GM19467 (cell line): ENCODE data around the gene PTPRM.
"Not testable (repeated sequence)": the region's sequence is repeated elsewhere in the genome, so short reads cannot be mapped to it uniquely, and the experiment has no call there.

Experiments used
- ATAC-seq: cut with Tn5 transposase; IDR thresholded peaks from one replicate; pipeline ENCODE4 v1.9.1; 2021; ENCODE audit warnings: mild to moderate bottlenecking, moderate library complexity; ENCODE audit not compliant: unreplicated experiment

Gene PTPRM

DNA sequence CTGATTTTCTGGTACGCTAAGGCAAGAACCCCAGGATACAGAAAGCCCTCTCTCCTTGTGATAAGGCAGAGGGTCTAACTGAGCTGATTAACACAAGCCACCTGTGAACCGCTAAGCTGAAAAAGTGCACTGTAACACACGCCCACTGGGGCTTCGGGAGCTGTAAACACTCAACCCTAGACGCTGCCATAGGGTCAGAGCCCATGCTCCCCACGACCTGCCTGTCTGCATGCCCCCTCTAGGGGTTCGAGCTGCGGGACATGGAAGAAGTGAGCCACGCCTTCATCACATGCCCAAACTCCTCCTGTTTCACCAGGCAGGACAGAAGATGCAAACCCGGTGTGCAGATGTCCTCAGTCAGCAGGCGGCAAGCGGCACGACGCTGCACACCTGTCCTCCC, 868.3 kb downstream of the PTPRM start:
- no peak for ATAC-seq

DNA sequence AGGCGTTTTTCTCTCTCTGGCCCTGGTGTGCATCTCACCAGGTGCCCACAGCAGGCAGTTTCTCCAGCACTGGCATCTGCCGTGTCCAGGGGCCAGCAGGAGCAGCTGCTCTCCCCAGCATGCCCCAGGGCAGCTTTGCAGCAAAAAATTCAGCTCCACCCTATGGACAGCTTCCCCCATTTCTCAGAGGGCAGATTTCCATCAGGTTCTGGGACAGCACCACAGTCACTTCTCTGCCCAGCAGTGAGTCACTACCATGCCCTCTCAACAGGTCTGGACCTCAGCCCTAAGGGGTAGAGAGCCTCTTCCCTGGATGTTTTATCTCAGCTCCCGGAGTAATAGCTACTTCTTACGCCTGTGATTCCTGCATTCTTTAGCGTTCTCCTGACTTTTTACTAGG, 871.9 kb downstream of the PTPRM start:
- ATAC-seq, result no peak

DNA sequence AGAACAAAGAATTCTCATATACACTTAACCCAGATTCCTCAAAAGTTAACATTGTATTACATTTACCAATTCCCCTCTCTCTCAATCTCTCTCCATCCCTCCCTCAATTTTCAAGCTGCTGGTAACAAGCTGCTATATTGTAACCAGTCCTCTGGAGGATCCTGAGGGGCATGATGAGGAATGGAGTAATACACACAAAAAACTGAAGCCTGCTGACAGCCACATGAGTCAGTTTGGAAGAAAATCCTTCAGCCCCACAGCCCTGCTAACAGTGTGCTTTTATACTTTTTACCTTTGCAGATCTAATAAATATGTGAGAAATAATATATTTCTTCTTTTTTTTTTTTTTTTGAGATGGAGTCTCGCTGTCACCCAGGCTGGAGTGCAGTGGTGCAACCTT, 876.4 kb downstream of the PTPRM start:
- ATAC-seq, result no peak

DNA sequence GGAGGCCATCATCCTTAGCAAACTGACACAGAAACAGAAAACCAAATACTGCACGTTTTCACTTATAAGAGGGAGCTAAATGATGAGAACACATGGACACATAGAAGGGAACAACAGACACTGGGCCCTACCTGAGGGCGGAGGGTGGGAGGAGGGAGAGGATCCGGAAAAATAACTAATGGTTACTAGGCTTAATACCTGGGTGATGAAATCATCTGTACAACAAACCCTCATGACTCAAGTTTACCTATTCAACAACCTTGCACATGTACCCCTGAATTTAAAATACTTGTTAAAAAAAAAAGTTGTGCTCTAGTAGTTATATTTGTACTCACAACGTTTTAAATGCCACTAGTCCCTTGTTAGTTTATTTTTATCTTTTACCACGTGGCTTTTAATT, 879.8 kb downstream of the PTPRM start:
- ATAC-seq, result not testable (repeated sequence)

DNA sequence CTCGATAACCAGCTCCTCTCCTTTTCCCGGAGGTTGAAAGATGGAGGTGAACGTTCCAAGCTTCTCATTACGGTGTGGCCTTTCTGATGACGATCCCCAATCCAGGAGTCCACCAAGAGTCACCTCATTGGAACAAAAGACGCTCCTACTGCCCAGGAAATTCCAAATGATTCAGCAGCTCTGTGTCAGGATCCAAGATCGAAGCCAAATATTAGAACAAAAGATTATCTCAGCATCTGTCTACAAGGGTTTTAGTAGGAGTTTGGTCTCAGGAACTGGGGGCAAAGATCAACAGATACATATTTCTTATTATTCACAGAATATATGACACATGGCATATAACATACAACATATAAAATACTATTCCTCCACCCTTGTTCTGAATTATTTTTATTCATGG, 881.0 kb downstream of the PTPRM start:
- no peak for ATAC-seq

DNA sequence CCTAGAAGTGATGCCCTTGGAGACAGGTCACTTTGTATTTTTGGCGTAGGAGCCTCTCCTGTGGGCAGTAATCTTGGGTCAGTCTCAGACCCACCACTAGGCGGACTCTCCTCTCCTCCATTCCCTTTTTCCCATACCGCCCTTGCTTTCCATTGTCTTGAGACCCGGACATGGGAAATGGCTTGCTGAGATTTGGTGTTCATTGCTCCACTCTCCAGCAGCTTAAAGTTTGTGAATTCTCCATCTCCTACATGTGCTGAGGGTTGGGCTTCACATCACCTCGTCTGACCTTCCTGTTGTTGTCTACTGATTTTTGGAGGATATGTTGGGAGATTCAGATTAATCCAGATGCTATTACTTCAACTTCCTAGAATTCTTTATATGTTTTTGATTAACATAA, 882.9 kb downstream of the PTPRM start:
- no peak for ATAC-seq

DNA sequence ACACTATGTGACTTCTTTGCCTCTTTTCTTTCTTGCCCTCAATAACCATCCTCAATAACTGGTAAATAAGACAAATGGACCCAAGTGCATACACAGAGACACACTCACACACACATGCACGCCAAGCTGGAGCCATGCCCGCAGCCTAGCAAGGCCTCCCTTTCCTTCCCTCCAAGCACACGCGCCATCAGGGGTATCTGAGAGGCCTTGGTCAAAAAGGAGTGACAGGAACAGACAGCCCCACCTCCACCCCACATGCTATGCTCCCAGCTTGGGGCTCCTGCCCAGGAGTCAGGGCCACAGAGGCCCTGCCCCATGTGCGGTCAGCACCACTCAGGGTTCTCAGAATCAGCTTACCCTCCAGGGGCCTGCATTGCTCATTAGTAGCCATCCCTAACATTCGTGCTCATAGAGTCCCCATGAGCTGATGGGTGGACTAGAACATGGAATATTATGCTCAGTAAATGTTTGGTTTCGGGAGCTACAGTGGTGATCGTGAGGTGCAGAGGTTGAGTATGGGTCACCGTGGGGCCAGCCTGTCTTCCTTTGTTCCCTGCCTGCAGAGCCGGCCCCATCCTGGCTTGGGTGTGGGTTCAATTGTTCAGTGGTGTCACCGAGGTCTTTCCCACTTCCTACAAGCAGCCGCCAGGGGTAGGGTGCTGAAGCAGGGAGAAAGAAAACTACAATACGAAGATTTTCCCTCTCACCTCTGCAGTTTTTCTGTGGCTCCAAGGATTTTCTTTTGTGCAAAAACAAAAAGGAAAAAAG, 884.0 kb downstream of the PTPRM start:
- no peak for ATAC-seq

DNA sequence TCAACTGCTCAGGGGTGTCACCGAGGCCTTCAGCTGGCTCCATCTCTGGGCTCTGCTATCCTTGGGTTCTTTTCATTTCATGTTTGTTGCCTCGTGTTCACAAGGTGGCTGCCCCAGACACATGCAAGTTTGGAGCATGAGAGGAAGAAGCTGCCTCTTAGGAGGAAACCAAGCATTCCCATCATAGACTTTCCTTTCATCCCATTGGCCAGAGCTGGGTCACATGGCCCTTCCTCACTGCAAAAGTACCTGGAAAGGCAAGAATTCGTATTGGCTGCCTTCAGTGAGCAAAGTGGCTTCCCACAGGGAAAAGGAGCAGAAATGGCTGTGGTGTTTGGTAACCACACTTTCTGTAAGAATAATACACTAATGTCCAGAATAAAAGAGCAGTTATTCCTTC, 886.4 kb downstream of the PTPRM start:
- ATAC-seq, result no peak

DNA sequence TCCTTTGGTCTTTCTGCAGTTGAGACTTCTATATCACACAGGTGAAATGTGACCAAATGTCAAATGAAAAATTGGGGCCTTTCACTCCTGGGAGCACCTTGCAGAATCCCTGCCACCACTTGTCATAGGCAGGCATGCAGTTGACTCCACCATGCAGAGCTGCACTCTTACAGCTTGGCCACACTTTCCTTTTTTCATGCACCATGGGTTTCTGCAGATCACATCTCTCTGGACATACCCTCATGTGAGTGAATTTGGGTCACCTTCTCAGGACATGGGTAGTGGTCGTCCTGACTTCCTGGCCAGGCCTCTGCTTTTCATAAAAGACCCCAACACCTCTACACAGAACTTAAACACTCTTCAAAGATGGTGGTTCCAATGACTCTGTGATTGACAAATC, 887.0 kb downstream of the PTPRM start:
- no peak for ATAC-seq

DNA sequence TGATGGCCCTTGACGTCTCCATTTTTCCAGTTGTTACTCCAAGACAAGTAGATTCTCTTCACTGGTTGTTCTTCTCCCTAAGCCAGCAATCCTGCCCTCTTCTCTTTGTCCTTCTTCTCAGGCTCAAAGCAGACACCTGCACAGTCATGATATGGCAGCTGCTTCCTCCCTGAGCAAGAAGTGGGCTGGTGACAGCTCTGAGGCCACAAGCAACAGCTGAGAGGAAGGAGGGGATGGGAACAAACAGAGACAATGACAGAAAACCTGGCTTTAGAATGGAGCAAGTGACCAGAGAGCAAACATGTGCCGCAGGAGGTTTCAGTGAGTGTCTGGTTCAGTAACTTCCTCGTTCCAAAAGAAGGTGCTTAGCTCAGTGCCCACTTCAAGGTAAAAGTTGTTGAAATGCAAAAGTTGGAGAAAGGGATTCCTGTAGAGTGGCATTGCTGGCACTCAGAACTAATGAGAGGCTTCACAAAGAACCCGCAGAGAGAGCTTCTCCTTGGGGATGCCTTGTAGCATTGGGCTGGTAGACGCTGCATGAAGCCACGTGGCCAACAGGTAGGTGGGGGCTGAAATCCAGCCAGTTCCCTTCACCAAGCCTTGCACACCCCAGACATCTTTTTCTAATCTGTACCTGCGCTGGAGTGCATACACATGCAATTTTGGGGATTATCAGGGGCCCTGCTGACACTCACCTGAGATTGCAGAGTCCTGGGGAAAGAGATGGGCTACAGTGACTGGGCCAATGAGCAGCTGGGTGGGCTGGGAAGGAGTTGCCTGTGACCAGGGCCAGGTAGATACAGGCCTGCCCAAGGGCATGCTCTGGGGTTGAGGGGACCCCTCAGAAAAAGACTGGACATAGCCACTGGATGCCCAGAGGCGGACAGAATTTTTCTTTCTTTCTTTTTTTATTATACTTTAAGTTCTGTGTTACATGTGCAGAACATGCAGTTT, 888.8 kb downstream of the PTPRM start:
- no peak for ATAC-seq
